Naive thymus-derived CD8-positive, alpha-beta T cell (primary cell): ENCODE results near the gene MYO16. TPM values are rescaled to one million over a fixed set of nuclear protein-coding genes. Genes with fewer than 3 reads are reported as not detected.

Source experiments
- ATAC-seq, 2 donors: fragments of 150-1000 bp; cut with Tn5 transposase in 1 of 2; sonication (Bioruptor Pico), chemical (Tn5 transposase) in 1 of 2; 1 replicate in 1 of 2; 2 replicates in 1 of 2; pipeline ENCODE4 v1.10.0; 2021; ENCODE audit warnings: mild to moderate bottlenecking in 2 of 2, moderate library complexity in 2 of 2
- POLR2A ChIA-PET: fragments of 350-600 bp; sonication (Branson Sonifier 250); formaldehyde crosslinking; loops from one replicate; lab custom pipeline; 2021; ENCODE audit warnings: antibody characterized with exemption; lab: Charles Lee
- DNase-seq, 10 donors: peaks; one replicate each; pipeline versions ENCODE4 v3.0.0 to v3.0.0-alpha.2; 2020 to 2022
- H3K27ac Mint-ChIP-seq, 10 donors: one replicate each; pipeline ENCODE4 v1.8.0; 2020 to 2022; ENCODE audit warnings: mild to moderate bottlenecking in 10 of 10, mixed read lengths in 10 of 10, moderate library complexity in 4 of 10, inconsistent platforms in 1 of 10
- H3K27me3 Mint-ChIP-seq, 5 donors: one replicate each; pipeline ENCODE4 v1.8.0; 2021 to 2022; ENCODE audit warnings: mixed read lengths in 5 of 5
- H3K36me3 Mint-ChIP-seq, 3 donors: one replicate each; pipeline ENCODE4 v1.8.0; 2020 to 2022; ENCODE audit warnings: mixed read lengths in 3 of 3, mild to moderate bottlenecking in 2 of 3, inconsistent platforms in 1 of 3
- H3K4me1 Mint-ChIP-seq, 4 donors: one replicate each; pipeline ENCODE4 v1.8.0; 2021 to 2022; ENCODE audit warnings: mixed read lengths in 4 of 4
- H3K4me3 Mint-ChIP-seq, 10 donors: one replicate each; pipeline ENCODE4 v1.8.0; 2020 to 2022; ENCODE audit warnings: mild to moderate bottlenecking in 10 of 10, mixed read lengths in 10 of 10, moderate library complexity in 6 of 10, inconsistent platforms in 1 of 10
- H3K9me3 Mint-ChIP-seq, 9 donors: one replicate each; pipeline ENCODE4 v1.8.0; 2020 to 2022; ENCODE audit warnings: mixed read lengths in 9 of 9, mild to moderate bottlenecking in 3 of 9, inconsistent platforms in 1 of 9, moderate library complexity in 1 of 9
- polyA plus RNA-seq, 3 donors: library from polyadenylated mRNA; unstranded; fragments of 300-500 nt; fragmentation: Illumina TruSeq; gene quantifications; one replicate each; pipeline ENCODE4 v1.2.3, GENCODE V29; 2021
- total RNA-seq, 8 experiments: library from RNA in 2 of 8; stranded (reverse) in 2 of 8; gene quantifications; one replicate each; pipeline ENCODE4 v1.2.3 and lab custom pipeline; 2021 to 2026

Gene MYO16
- total and polyA plus RNA-seq, 5 experiments from 2014 or later: not detected

DNA sequence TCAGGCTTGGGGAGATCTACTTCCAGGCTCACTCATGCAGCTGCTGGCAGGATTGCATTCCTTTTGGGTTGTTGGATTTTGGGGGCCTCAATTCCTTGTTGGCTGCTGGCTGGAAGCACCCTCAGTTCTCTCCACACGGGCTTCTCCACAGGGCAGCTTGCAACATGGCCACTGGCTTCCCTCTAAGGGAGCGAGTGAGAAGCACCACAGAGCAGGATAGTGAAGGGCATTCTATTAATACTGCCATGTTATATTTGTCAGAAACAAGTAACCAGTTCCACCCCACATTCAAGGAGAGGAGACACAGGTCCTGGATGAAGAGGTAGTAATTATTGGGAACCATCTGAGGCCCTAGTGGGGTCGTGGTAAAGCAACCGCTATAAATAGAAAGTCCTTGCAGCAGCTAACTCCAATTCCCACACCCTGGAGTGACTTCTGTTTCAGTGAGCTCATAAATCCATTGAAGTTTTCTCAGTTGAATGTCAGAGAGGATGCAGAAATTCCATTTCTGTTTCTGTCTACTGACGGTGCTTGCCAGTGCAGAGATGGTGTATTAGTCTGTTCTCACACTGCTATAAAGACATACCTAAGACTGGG, 598.0 kb downstream of the MYO16 start:
- no peak for DNase-seq
- H3K4me1 Mint-ChIP-seq: no peaks in the 10 kb centered on the region
- POLR2A ChIA-PET: no interaction called here
- ATAC-seq: no peak
- H3K27ac Mint-ChIP-seq: no peak overlapping the region
- peaks cover 0 to 25% (median 14%) of the 10 kb centered on the region in 9 donors for H3K9me3 Mint-ChIP-seq
- no peak overlapping the region for H3K4me3 Mint-ChIP-seq
- H3K36me3 Mint-ChIP-seq: peaks cover 0 to 9% (median 1%) of the 10 kb centered on the region in 3 donors
- peaks cover 4 to 26% (median 12%) of the 10 kb centered on the region in 5 donors for H3K27me3 Mint-ChIP-seq

DNA sequence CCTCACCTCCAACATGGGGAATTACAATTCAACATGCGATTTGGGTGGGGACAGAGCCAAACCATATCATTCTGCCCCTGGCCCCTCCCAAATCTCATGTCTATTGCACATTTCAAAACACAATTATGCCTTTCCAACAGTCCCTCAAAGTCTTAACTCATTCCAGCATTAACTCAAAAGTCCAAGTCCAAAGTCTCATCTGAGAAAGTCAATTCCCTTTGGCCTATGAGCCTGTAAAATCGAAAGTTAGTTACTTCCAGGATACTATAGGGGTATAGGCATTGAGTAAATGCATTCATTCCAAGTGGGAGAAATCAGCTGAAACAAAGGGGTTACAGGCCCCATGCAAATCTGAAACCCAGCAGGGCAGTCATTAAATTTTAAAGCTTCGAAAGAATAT, 598.8 kb downstream of the MYO16 start:
- no peak for ATAC-seq
- Mint-ChIP-seq H3K4me3 (no peak overlapping the region), H3K27ac (no peak overlapping the region), H3K36me3 (peaks cover 0 to 9% (median 1%) of the 10 kb centered on the region in 3 donors), H3K27me3 (peaks cover 4 to 26% (median 12%) of the 10 kb centered on the region in 5 donors), H3K9me3 (peaks cover 0 to 23% (median 14%) of the 10 kb centered on the region in 9 donors), H3K4me1 (no peaks in the 10 kb centered on the region)
- no peak for DNase-seq
- POLR2A ChIA-PET: no interaction called here

GRCh38 chr13:109231888-109232287, 602.5 kb downstream of the MYO16 start:
- Mint-ChIP-seq H3K36me3 (peaks cover 0 to 9% (median 1%) of the 10 kb centered on the region in 3 donors), H3K4me3 (no peak overlapping the region), H3K9me3 (peaks cover 0 to 14% (median 6%) of the 10 kb centered on the region in 9 donors), H3K4me1 (no peaks in the 10 kb centered on the region), H3K27me3 (peaks cover 6 to 23% (median 14%) of the 10 kb centered on the region in 5 donors), H3K27ac (no peak overlapping the region)
- no peak for DNase-seq
- POLR2A ChIA-PET: no interaction called here
- no peak for ATAC-seq

DNA sequence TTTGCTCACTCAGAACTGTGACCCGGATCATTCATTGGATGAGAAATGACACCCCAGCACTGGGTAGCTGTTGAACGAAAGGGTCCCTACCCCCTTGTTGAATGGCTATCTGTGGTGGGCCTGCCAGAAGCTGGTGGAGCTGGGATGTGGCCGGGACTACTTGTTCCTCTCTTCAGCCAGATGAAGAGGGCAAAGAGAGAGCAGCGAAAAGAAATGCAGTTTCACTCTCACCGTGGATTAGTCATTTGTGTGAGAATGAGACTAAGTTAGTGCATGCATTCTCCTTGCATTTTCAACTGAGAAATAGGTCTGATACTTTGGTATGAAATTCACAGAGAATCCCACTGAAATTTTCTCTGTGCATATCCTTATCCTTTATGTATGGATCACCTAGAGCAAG, 603.9 kb downstream of the MYO16 start:
- Mint-ChIP-seq H3K36me3 (peaks cover 0 to 9% (median 1%) of the 10 kb centered on the region in 3 donors), H3K27me3 (peaks cover 7 to 24% (median 16%) of the 10 kb centered on the region in 5 donors), H3K4me3 (no peak overlapping the region), H3K27ac (no peak overlapping the region), H3K4me1 (no peaks in the 10 kb centered on the region), H3K9me3 (peaks cover 0 to 14% (median 5%) of the 10 kb centered on the region in 9 donors)
- POLR2A ChIA-PET: no interaction called here
- DNase-seq (no peak), ATAC-seq (no peak)

GRCh38 chr13:109235901-109236300, 606.5 kb downstream of the MYO16 start:
- Mint-ChIP-seq H3K4me3 (no peak overlapping the region), H3K36me3 (no peaks in the 10 kb centered on the region), H3K9me3 (no peaks in the 10 kb centered on the region), H3K27ac (no peak overlapping the region), H3K4me1 (no peaks in the 10 kb centered on the region), H3K27me3 (peaks cover 5 to 29% (median 14%) of the 10 kb centered on the region in 5 donors)
- POLR2A ChIA-PET: no interaction called here
- DNase-seq (no peak), ATAC-seq (no peak)

DNA sequence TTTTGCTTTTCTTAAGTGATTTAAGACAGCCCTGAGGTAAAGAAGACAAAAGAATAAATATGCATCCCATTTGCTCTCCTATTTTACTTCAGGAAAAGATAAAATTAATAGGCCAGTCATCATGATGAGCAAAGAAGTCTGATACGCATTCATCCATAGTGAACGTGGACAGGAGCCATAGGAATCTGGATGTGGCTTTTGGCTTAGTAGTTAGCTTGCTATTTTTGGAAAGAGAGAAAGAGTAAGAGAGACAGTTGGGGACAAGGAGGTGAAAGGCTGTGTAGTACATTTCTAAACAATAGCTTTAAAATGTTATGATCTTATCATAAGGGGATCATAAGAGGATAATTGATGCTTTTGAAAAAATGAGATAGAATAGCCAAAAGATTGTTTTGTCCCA, 611.7 kb downstream of the MYO16 start:
- Mint-ChIP-seq H3K27me3 (peaks cover 6 to 50% (median 11%) of the 10 kb centered on the region in 5 donors), H3K9me3 (no peaks in the 10 kb centered on the region), H3K36me3 (no peaks in the 10 kb centered on the region), H3K4me1 (no peaks in the 10 kb centered on the region), H3K27ac (no peak overlapping the region), H3K4me3 (no peak overlapping the region)
- POLR2A ChIA-PET: no interaction called here
- no peak for DNase-seq
- no peak for ATAC-seq

DNA sequence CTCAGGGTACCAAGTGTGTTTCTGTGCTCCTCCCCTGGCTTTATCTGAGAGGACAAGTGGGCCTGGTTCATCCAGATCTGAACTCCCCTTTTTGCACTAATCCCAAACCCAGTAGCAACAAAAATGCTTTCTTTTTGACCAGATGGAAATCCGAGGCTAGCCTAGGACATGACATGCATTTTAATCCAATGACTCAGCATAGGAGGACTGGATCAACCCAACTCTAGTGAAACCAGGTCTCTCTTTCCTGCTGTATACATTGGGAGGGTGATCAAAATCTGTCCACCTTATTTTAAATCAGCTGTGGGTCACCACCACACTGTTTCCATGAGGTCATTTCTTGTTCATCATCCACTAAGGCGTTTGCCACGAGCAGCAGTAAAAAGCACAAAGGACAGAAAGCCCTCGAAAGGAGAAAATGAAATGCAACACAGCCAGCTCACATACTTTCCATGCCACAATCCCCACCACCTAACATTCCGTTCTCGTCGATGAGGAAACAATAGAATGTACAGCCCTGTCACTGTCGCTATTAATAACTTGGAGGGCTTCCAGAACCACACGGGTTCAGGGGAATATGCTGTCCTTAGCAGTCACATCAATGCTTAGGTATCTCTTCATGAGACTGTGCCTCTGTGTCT, 614.0 kb downstream of the MYO16 start:
- peaks cover 0 to 3% (median 0%) of the 10 kb centered on the region in 3 donors for H3K36me3 Mint-ChIP-seq

DNA sequence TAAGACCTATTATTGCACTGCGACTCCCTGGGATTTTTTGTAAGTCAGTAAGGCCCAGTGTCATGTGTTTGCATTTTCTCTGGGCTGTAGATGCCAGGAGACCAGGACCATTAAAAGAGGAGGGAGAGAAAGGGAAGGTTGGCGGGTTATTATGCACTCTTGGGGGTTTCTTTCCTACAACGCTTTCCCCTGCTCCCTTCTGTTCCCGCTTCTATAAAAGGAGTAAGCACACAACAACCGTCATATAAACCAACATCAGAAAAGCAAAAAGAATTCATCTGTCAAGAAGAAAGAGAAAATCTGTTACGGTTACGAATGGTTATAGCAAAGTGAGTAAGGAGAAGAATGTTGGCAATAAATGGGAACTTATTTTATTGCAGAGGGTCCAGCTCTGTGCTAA, 615.2 kb downstream of the MYO16 start:
- H3K27me3 Mint-ChIP-seq: peaks cover 2 to 44% (median 6%) of the 10 kb centered on the region in 5 donors
- POLR2A ChIA-PET: no interaction called here
- peaks cover 0 to 18% (median 6%) of the 10 kb centered on the region in 9 donors for H3K9me3 Mint-ChIP-seq

More for the DNA sequence above, 614.0 kb downstream of the MYO16 start:
- no peaks in the 10 kb centered on the region for H3K4me1 Mint-ChIP-seq
- ATAC-seq (no peak), DNase-seq (no peak)
- no peak overlapping the region for H3K27ac Mint-ChIP-seq
- no peak overlapping the region for H3K4me3 Mint-ChIP-seq
- H3K27me3 Mint-ChIP-seq: peaks cover 5 to 46% (median 7%) of the 10 kb centered on the region in 5 donors
- POLR2A ChIA-PET: no interaction called here
- H3K9me3 Mint-ChIP-seq: peaks cover 0 to 14% (median 4%) of the 10 kb centered on the region in 9 donors

GRCh38 chr13:109246001-109246400, 616.6 kb downstream of the MYO16 start:
- Mint-ChIP-seq H3K27ac (no peak overlapping the region), H3K4me1 (no peaks in the 10 kb centered on the region), H3K36me3 (peaks cover 0 to 3% (median 0%) of the 10 kb centered on the region in 3 donors), H3K27me3 (peaks cover 2 to 33% (median 6%) of the 10 kb centered on the region in 5 donors), H3K9me3 (peaks cover 0 to 23% (median 6%) of the 10 kb centered on the region in 9 donors), H3K4me3 (no peak overlapping the region)
- DNase-seq (no peak), ATAC-seq (no peak)
- POLR2A ChIA-PET: no interaction called here

More for the DNA sequence above, 615.2 kb downstream of the MYO16 start:
- Mint-ChIP-seq H3K36me3 (peaks cover 0 to 3% (median 0%) of the 10 kb centered on the region in 3 donors), H3K4me1 (no peaks in the 10 kb centered on the region), H3K4me3 (no peak overlapping the region), H3K27ac (no peak overlapping the region)
- no peak for ATAC-seq
- DNase-seq: no peak

- Mint-ChIP-seq H3K27ac (no peak overlapping the region), H3K27me3 (peaks cover 0 to 7% (median 1%) of the 10 kb centered on the region in 5 donors), H3K9me3 (peaks cover 0 to 23% (median 6%) of the 10 kb centered on the region in 9 donors), H3K36me3 (peaks cover 0 to 3% (median 0%) of the 10 kb centered on the region in 3 donors), H3K4me3 (no peak overlapping the region), H3K4me1 (no peaks in the 10 kb centered on the region)
- ATAC-seq: no peak
- POLR2A ChIA-PET: no interaction called here
- DNase-seq: no peak
Measured at GRCh38 chr13:109249780-109250528, 620.5 kb downstream of the MYO16 start.

DNA sequence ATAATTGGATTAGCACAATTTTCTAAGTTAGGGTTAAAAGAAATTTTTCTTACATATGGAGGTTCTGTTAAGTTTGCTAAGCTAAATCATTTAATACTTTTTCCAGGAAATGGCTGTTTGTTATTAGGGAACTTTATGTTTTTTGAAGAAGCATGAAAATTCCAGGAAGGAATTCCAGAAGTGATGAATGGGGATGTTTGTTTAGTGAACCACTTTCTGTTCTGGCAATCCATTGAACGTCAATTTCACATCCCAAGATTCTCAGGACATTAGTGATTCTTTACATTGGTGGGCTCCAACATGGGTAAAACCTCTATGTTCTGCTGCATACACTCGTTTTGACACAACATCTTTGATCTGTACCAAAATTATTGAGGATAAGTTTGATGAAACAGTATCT, 622.5 kb downstream of the MYO16 start:
- Mint-ChIP-seq H3K4me1 (no peaks in the 10 kb centered on the region), H3K27me3 (peaks cover 0 to 13% (median 2%) of the 10 kb centered on the region in 5 donors), H3K9me3 (peaks cover 0 to 24% (median 12%) of the 10 kb centered on the region in 9 donors), H3K36me3 (peaks cover 0 to 2% (median 0%) of the 10 kb centered on the region in 3 donors), H3K27ac (no peak overlapping the region), H3K4me3 (no peak overlapping the region)
- DNase-seq: no peak
- POLR2A ChIA-PET: no interaction called here
- no peak for ATAC-seq

DNA sequence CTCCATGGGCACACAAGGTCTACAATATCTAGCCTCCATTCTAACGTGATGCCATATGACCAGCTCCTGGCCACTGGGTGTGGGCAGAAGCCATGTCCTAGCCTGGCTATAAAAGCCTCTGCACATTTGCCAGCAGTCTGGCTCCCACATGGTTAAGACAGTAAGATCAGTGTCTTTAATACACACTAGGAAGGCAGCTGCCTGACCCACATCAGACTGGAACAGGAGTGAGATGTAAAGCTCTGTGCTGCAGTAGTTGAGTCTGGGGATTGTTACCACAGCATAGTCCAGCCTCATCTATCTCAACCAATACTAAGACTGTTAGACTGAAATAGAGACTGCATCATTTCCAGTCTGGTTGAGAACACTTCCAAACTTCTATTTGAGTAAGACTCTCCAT, 623.9 kb downstream of the MYO16 start:
- Mint-ChIP-seq H3K27me3 (peaks cover 0 to 15% (median 5%) of the 10 kb centered on the region in 5 donors), H3K4me3 (no peak overlapping the region), H3K36me3 (no peaks in the 10 kb centered on the region), H3K4me1 (peaks cover 0 to 2% (median 0%) of the 10 kb centered on the region in 4 donors), H3K27ac (no peak overlapping the region), H3K9me3 (peaks cover 0 to 21% (median 9%) of the 10 kb centered on the region in 9 donors)
- POLR2A ChIA-PET: no interaction called here
- ATAC-seq: no peak
- no peak for DNase-seq

DNA sequence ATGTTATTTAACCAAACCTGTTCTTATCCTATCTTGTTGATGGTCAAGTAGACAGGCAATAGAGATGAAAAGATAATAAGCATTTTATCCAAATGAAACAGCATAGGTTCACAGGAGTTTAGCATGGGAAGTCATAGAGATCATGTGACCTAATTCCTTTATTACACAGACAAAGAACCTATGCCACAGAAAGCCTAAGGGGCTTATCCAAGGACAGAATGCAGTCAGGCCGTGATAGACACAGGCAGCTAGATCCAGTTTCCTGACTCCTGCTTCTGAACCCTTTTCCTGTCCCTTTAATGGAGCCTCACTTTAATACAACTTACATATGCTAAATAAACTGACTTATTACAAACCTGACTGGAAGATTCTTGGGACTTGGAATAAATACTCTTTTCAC, 624.9 kb downstream of the MYO16 start:
- no peak overlapping the region for H3K4me3 Mint-ChIP-seq

More for the DNA sequence above, 624.9 kb downstream of the MYO16 start:
- peaks cover 0 to 18% (median 6%) of the 10 kb centered on the region in 9 donors for H3K9me3 Mint-ChIP-seq
- no peak for DNase-seq
- ATAC-seq: no peak
- H3K4me1 Mint-ChIP-seq: peaks cover 0 to 2% (median 0%) of the 10 kb centered on the region in 4 donors
- peaks cover 0 to 8% (median 0%) of the 10 kb centered on the region in 3 donors for H3K36me3 Mint-ChIP-seq
- POLR2A ChIA-PET: no interaction called here
- H3K27ac Mint-ChIP-seq: no peak overlapping the region
- peaks cover 0 to 20% (median 5%) of the 10 kb centered on the region in 5 donors for H3K27me3 Mint-ChIP-seq
